ENCODE results near the gene GRIK4.

- TF ChIP-seq CTCF (IDR thresholded peaks at IDR 0.05; ENCODE audit: low read length) = no peak
- no peak for TF ChIP-seq EZH2 (IDR thresholded peaks at IDR 0.05; ENCODE audit: borderline replicate concordance, low read length)
These were observed 134.7 kb downstream of the GRIK4 start for GRCh38 chr11:120646206-120646605.

Data from OCI-LY1 (cell line).